Left lobe of liver (tissue), 2 donors: ENCODE data around the gene COMMD8. TPM values are rescaled to one million over a fixed set of nuclear protein-coding genes. Genes with fewer than 3 reads are reported as not detected.

Experiments
- ATAC-seq: fragments of 200-7000 bp; cut with Tn5 transposase; one replicate; pipeline ENCODE4 v1.9.1; 2020; ENCODE audit warnings: mild to moderate bottlenecking, moderate library complexity
- DNase-seq: peaks from one replicate; pipeline ENCODE4 v3.0.0-alpha.2; 2020; ENCODE audit warnings: low spot score
- total RNA-seq: library from RNA; stranded (reverse); gene quantifications from one replicate; pipeline ENCODE4 v1.2.1, GENCODE V29; 2021
- donor health status: DM: no; HTN: no; CAD: no; lungs with moderate emphysema.
- donor health status: DM: no; HTN: yes; CAD: no.

Gene COMMD8
- total RNA-seq, 1 donor from 2014 or later, result 4.9 TPM

- ATAC-seq, result no peak
Observed at GRCh38 chr4:47473141-47473750, 9.7 kb upstream of the COMMD8 start.

GRCh38 chr4:47471591-47471990 is 8.1 kb upstream of the COMMD8 start:
- no peak for ATAC-seq
- no peak for DNase-seq

More at GRCh38 chr4:47473141-47473750, 9.7 kb upstream of the COMMD8 start:
- DNase-seq, result no peak

GRCh38 chr4:47471064-47471463 is 7.6 kb upstream of the COMMD8 start:
- ATAC-seq (no peak), DNase-seq (no peak)

GRCh38 chr4:47469951-47470350 is 6.4 kb upstream of the COMMD8 start:
- no peak for DNase-seq
- ATAC-seq, result no peak

GRCh38 chr4:47468706-47469365 is 5.3 kb upstream of the COMMD8 start:
- DNase-seq, result no peak

GRCh38 chr4:47466056-47466785 is 2.7 kb upstream of the COMMD8 start:
- ATAC-seq (no peak), DNase-seq (no peak)

More at GRCh38 chr4:47468706-47469365, 5.3 kb upstream of the COMMD8 start:
- no peak for ATAC-seq

- no peak for DNase-seq
- no peak for ATAC-seq
Observed at GRCh38 chr4:47465004-47465403, 1.5 kb upstream of the COMMD8 start.

- DNase-seq (no peak), ATAC-seq (no peak)
Observed at GRCh38 chr4:47462799-47463234, 685 bp downstream of the COMMD8 start.

GRCh38 chr4:47451657-47452056 is 11.8 kb downstream of the COMMD8 start:
- no peak for DNase-seq

GRCh38 chr4:47444031-47444430 is 19.5 kb downstream of the COMMD8 start:
- DNase-seq, result no peak
- ATAC-seq, result no peak

More at GRCh38 chr4:47451657-47452056, 11.8 kb downstream of the COMMD8 start:
- no peak for ATAC-seq

- DNase-seq, result no peak
- ATAC-seq, result no peak
Observed at GRCh38 chr4:47442980-47443379, 20.5 kb downstream of the COMMD8 start.

- DNase-seq, result no peak
- ATAC-seq, result no peak
Observed at GRCh38 chr4:47434931-47435330, 28.6 kb downstream of the COMMD8 start.

- ATAC-seq (no peak), DNase-seq (no peak)
Observed at GRCh38 chr4:47432749-47433148, 30.8 kb downstream of the COMMD8 start.

GRCh38 chr4:47427935-47428334 is 35.6 kb downstream of the COMMD8 start:
- ATAC-seq, result no peak

GRCh38 chr4:47425628-47426027 is 37.9 kb downstream of the COMMD8 start:
- DNase-seq, result no peak
- ATAC-seq, result no peak

More at GRCh38 chr4:47427935-47428334, 35.6 kb downstream of the COMMD8 start:
- no peak for DNase-seq

- DNase-seq (no peak), ATAC-seq (no peak)
Observed at GRCh38 chr4:47419296-47419695, 44.2 kb downstream of the COMMD8 start.

GRCh38 chr4:47418147-47418546 is 45.4 kb downstream of the COMMD8 start:
- no peak for DNase-seq
- peak; percentile 74 for ATAC-seq

- no peak for DNase-seq
- ATAC-seq, result no peak
Observed at GRCh38 chr4:47415719-47416118, 47.8 kb downstream of the COMMD8 start.

- ATAC-seq, result no peak
Observed at GRCh38 chr4:47413521-47413920, 50.0 kb downstream of the COMMD8 start.

GRCh38 chr4:47410271-47410670 is 53.2 kb downstream of the COMMD8 start:
- ATAC-seq, result no peak
- no peak for DNase-seq

More at GRCh38 chr4:47413521-47413920, 50.0 kb downstream of the COMMD8 start:
- no peak for DNase-seq

- no peak for ATAC-seq
- no peak for DNase-seq
Observed at GRCh38 chr4:47406408-47406807, 57.1 kb downstream of the COMMD8 start.
